Adrenal gland (tissue), 5 donors: ENCODE measurements around the gene MRPL28.

Experiments used
- POLR2A ChIP-seq, 2 donors: fragments of 450-650 bp; IDR thresholded peaks; one replicate each; pipeline ENCODE4 v1.6.1; 2017; ENCODE audit warnings: antibody characterized with exemption in 2 of 2, mild to moderate bottlenecking in 2 of 2, moderate library complexity in 1 of 2
- TF ChIP-seq, protein P1 (sequence below), 6 experiments: fragments of 450-650 bp in 4 of 6; fragments of 200-600 bp in 2 of 6; sonication (generic) in 1 of 6; IDR thresholded peaks; 1 replicate in 5 of 6; 2 replicates in 1 of 6; pipeline versions ENCODE4 v1.5.1 to v1.8.0; 2016 to 2021; ENCODE audit warnings: antibody characterized with exemption in 6 of 6, mild to moderate bottlenecking in 2 of 6, moderate library complexity in 1 of 6
- donor health status: DM: no; HTN: no; CAD: no.

DNA sequence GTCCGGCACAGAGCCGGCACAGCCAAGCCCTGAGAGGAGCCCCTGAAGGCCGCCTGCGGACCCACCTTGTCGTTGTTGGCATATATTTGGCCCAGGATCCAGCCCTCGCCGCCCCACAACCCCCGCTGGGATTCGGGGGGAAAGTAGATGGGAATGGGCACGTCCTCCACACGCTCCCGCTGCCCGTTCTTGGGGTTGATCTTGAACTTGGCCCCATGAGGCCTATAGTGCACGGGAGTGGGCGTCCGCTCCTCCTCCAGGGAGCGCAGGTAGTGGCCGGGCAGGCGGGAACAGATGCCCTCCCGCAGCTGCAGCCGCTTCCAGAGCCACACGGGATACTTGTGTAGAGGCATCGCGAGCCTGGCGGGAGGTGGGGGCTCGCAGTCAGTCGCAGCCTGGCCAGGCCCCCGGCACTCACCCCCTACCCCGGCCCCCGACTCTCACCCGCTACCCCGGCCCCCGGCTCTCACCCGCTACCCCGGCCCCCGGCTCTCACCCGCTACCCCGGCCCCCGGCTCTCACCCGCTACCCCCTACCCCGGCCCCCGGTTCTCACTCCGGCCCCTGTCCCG lies 387 bp downstream of the MRPL28 start:
- no peak for TF ChIP-seq POLR2A (IDR thresholded peaks at IDR 0.05)
- TF ChIP-seq, protein P1, sequence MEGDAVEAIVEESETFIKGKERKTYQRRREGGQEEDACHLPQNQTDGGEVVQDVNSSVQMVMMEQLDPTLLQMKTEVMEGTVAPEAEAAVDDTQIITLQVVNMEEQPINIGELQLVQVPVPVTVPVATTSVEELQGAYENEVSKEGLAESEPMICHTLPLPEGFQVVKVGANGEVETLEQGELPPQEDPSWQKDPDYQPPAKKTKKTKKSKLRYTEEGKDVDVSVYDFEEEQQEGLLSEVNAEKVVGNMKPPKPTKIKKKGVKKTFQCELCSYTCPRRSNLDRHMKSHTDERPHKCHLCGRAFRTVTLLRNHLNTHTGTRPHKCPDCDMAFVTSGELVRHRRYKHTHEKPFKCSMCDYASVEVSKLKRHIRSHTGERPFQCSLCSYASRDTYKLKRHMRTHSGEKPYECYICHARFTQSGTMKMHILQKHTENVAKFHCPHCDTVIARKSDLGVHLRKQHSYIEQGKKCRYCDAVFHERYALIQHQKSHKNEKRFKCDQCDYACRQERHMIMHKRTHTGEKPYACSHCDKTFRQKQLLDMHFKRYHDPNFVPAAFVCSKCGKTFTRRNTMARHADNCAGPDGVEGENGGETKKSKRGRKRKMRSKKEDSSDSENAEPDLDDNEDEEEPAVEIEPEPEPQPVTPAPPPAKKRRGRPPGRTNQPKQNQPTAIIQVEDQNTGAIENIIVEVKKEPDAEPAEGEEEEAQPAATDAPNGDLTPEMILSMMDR (IDR thresholded peaks at IDR 0.05), result no peak
